Neural cell (in vitro differentiated cells): ENCODE measurements around the gene PREX1. TPM values are rescaled to one million over a fixed set of nuclear protein-coding genes. Genes with fewer than 3 reads are reported as not detected.

Source experiments
- H2AFZ ChIP-seq: fragments of 200-600, 300-800 bp; sonication (generic), shearing (Covaris generic); 2 replicates; pipeline ENCODE4 v1.6.0; 2014; ENCODE audit warnings: low read depth, mild to moderate bottlenecking, antibody characterized with exemption, low read length, moderate library complexity
- H3F3A ChIP-seq: fragments of 200-600 bp; shearing (Covaris generic); 2 replicates; pipeline ENCODE4 v1.6.1; 2016; ENCODE audit warnings: mild to moderate bottlenecking, moderate library complexity, mixed read lengths, antibody characterized with exemption, low read length; ENCODE audit not compliant: insufficient read depth, poor library complexity, severe bottlenecking
- H3K27ac ChIP-seq: fragments of 200-600, 300-800 bp; sonication (generic), shearing (Covaris generic); 2 replicates; pipeline ENCODE4 v1.5.1; 2014; ENCODE audit warnings: mild to moderate bottlenecking, low read length, moderate library complexity
- H3K27me3 ChIP-seq: fragments of 300-800, 200-600 bp; sonication (generic), shearing (Covaris generic); 2 replicates; pipeline ENCODE4 v1.6.0; 2014; ENCODE audit warnings: mild to moderate bottlenecking, low read depth, low read length, moderate library complexity; ENCODE audit not compliant: insufficient read depth
- H3K36me3 ChIP-seq: fragments of 300-800, 200-600 bp; sonication (generic), shearing (Covaris generic); 2 replicates; pipeline ENCODE4 v1.5.1; 2014; ENCODE audit warnings: mild to moderate bottlenecking, antibody characterized with exemption, low read length, moderate library complexity; ENCODE audit not compliant: insufficient read depth
- H3K4me2 ChIP-seq: fragments of 300-800, 200-600 bp; sonication (generic), shearing (Covaris generic); 2 replicates; pipeline ENCODE4 v1.6.0; 2014; ENCODE audit warnings: mild to moderate bottlenecking, low read length
- H3K4me3 ChIP-seq: fragments of 300-800, 200-600 bp; sonication (generic), shearing (Covaris generic); 2 replicates; pipeline ENCODE4 v1.5.1; 2014; ENCODE audit warnings: mild to moderate bottlenecking, low read length, moderate library complexity
- H3K79me2 ChIP-seq: fragments of 200-600 bp; shearing (Covaris generic); replicated peaks from 2 replicates; pipeline ENCODE4 v1.6.0; 2014; ENCODE audit warnings: mild to moderate bottlenecking, low read length, moderate library complexity; ENCODE audit not compliant: insufficient read depth
- H3K9ac ChIP-seq: fragments of 300-800, 200-600 bp; sonication (generic), shearing (Covaris generic); 2 replicates; pipeline ENCODE4 v1.6.1; 2016; ENCODE audit warnings: mild to moderate bottlenecking, low read length, mixed read lengths
- H3K9me2 ChIP-seq: fragments of 200-600 bp; shearing (Covaris generic); 2 replicates; pipeline ENCODE4 v1.6.1; 2016; ENCODE audit warnings: mild to moderate bottlenecking, low read length, mixed read lengths; ENCODE audit not compliant: insufficient read depth
- H3K9me3 ChIP-seq: fragments of 200-600, 300-800 bp; sonication (generic), shearing (Covaris generic); 2 replicates; pipeline ENCODE4 v1.6.1; 2016; ENCODE audit warnings: mild to moderate bottlenecking, mixed run types, low read length, moderate library complexity, mixed read lengths
- H4K20me1 ChIP-seq: fragments of 200-600 bp; shearing (Covaris generic); 2 replicates; pipeline ENCODE4 v1.6.1; 2016; ENCODE audit warnings: mild to moderate bottlenecking, mixed run types; ENCODE audit not compliant: insufficient read depth
- CTCF ChIP-seq: fragments of 450-650 bp; IDR thresholded peaks from 2 replicates; pipeline ENCODE4 v1.5.1; 2014; ENCODE audit warnings: antibody characterized with exemption, mild to moderate bottlenecking, moderate library complexity; ENCODE audit not compliant: poor library complexity, severe bottlenecking
- EP300 ChIP-seq: fragments of 450-650 bp; conservative IDR thresholded peaks from 2 replicates; pipeline ENCODE4 v1.6.1; 2014; ENCODE audit warnings: antibody characterized with exemption, mild to moderate bottlenecking, moderate library complexity; ENCODE audit not compliant: poor library complexity, severe bottlenecking
- EZH2 ChIP-seq: fragments of 200-600, 300-800 bp; shearing (Covaris generic), sonication (generic); IDR thresholded peaks from 2 replicates; pipeline ENCODE4 v1.6.1; 2014; ENCODE audit warnings: antibody characterized with exemption, low read length, borderline replicate concordance, mild to moderate bottlenecking; ENCODE audit not compliant: insufficient read depth, poor library complexity, severe bottlenecking
- MXI1 ChIP-seq: fragments of 450-650 bp; conservative IDR thresholded peaks from 2 replicates; pipeline ENCODE4 v1.6.1; 2014; ENCODE audit warnings: antibody characterized with exemption, mild to moderate bottlenecking; ENCODE audit not compliant: poor library complexity, severe bottlenecking
- POLR2AphosphoS5 ChIP-seq: IDR thresholded peaks from 2 replicates; pipeline ENCODE4 v1.6.1; 2012
- RAD21 ChIP-seq: fragments of 450-650 bp; conservative IDR thresholded peaks from 2 replicates; pipeline ENCODE4 v1.6.1; 2014; ENCODE audit warnings: antibody characterized with exemption, mild to moderate bottlenecking, moderate library complexity
- REST ChIP-seq: IDR thresholded peaks from 2 replicates; pipeline ENCODE4 v1.6.1; 2012; ENCODE audit warnings: borderline replicate concordance
- SMC3 ChIP-seq: fragments of 450-650 bp; conservative IDR thresholded peaks from 2 replicates; pipeline ENCODE4 v1.6.1; 2014; ENCODE audit warnings: antibody characterized with exemption, mild to moderate bottlenecking, moderate library complexity; ENCODE audit not compliant: poor library complexity
- TAF1 ChIP-seq: IDR thresholded peaks from 2 replicates; pipeline ENCODE4 v1.6.1; 2012; ENCODE audit warnings: low read depth
- polyA plus RNA-seq: library from polyadenylated mRNA; depleted of rRNA; stranded (reverse); fragments of >200 nt; gene quantifications from 2 replicates; pipeline ENCODE4 v1.2.3, GENCODE V29; 2014

Gene PREX1
- polyA plus RNA-seq, 1 donor from 2014 or later: 0.06 TPM

- Histone ChIP-seq H3K4me3 (no peak overlapping the region), H3K9ac (no peak overlapping the region), H3K36me3 (no peaks in the 10 kb centered on the region), H3K27me3 (no peaks in the 10 kb centered on the region), H4K20me1 (no peaks in the 10 kb centered on the region), H3K79me2 (no peaks in the 10 kb centered on the region), H3K27ac (no peak overlapping the region), H3K9me2 (no peaks in the 10 kb centered on the region), H3F3A (no peaks in the 10 kb centered on the region), H3K9me3 (no peaks in the 10 kb centered on the region), H3K4me2 (no peak overlapping the region), H2AFZ (no peak overlapping the region)
- no peak for TF ChIP-seq SMC3
- no peak for TF ChIP-seq EZH2
- TF ChIP-seq POLR2AphosphoS5: no peak
- no peak for TF ChIP-seq MXI1
- no peak for TF ChIP-seq RAD21
- no peak for TF ChIP-seq REST
- TF ChIP-seq EP300: no peak
These were observed 125.3 kb downstream of the PREX1 start for GRCh38 chr20:48702455-48702913.

GRCh38 chr20:48701702-48702101, 126.1 kb downstream of the PREX1 start:
- H3K4me2 ChIP-seq: no peak overlapping the region
- H3K27ac ChIP-seq: no peak overlapping the region
- H3K4me3 ChIP-seq: no peak overlapping the region
- H3K9me3 ChIP-seq: no peaks in the 10 kb centered on the region
- H3K27me3 ChIP-seq: no peaks in the 10 kb centered on the region
- H3K36me3 ChIP-seq: no peaks in the 10 kb centered on the region
- TF ChIP-seq REST: no peak
- no peak for TF ChIP-seq SMC3
- TF ChIP-seq RAD21: no peak
- TF ChIP-seq EP300: no peak
- no peak for TF ChIP-seq TAF1
- TF ChIP-seq CTCF: no peak
- no peak for TF ChIP-seq EZH2
- TF ChIP-seq POLR2AphosphoS5: no peak
- no peak for TF ChIP-seq MXI1
- H3F3A ChIP-seq: no peaks in the 10 kb centered on the region
- H3K9ac ChIP-seq: no peak overlapping the region
- H2AFZ ChIP-seq: no peak overlapping the region
- no peaks in the 10 kb centered on the region for H4K20me1 ChIP-seq
- no peaks in the 10 kb centered on the region for H3K79me2 ChIP-seq
- no peaks in the 10 kb centered on the region for H3K9me2 ChIP-seq
